ENCODE data around the gene HOXC13.

The HOXC13 gene

DNA sequence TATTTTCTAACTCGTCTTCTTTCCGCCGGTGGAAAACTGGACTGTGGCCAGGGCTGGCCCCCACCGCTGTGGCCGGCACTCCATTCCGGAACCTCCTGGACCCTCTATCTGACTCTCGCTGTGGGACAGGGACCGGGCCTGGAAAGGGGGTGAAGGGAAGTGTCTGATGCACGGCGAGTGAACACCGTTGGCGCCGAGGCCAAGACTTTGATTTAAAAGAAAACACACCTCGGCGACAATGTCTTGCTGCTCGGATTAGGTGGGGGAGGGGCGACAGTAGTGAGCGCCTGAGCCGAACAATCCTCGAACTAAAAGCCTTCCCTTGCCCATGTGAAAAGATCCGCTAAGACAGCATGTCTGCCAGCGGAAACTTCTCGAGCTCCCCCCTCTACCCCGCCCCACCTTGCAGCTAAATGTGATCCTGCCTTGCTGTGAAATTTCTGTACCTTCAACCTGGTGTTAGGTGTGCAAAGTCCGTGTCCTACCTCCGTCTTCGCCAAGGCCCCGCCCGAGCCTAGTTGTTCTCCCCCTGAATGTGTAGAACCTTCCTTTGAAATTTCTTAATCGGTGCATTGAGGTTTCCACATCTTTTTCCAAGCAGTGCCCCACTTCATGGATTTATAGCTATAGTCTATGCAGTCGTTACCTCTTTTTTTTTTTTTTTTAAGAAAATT is 37.0 kb downstream of the HOXC13 start:
- TF ChIP-seq, protein P1, sequence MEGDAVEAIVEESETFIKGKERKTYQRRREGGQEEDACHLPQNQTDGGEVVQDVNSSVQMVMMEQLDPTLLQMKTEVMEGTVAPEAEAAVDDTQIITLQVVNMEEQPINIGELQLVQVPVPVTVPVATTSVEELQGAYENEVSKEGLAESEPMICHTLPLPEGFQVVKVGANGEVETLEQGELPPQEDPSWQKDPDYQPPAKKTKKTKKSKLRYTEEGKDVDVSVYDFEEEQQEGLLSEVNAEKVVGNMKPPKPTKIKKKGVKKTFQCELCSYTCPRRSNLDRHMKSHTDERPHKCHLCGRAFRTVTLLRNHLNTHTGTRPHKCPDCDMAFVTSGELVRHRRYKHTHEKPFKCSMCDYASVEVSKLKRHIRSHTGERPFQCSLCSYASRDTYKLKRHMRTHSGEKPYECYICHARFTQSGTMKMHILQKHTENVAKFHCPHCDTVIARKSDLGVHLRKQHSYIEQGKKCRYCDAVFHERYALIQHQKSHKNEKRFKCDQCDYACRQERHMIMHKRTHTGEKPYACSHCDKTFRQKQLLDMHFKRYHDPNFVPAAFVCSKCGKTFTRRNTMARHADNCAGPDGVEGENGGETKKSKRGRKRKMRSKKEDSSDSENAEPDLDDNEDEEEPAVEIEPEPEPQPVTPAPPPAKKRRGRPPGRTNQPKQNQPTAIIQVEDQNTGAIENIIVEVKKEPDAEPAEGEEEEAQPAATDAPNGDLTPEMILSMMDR (IDR thresholded peaks at IDR 0.05) = no peak

DNA sequence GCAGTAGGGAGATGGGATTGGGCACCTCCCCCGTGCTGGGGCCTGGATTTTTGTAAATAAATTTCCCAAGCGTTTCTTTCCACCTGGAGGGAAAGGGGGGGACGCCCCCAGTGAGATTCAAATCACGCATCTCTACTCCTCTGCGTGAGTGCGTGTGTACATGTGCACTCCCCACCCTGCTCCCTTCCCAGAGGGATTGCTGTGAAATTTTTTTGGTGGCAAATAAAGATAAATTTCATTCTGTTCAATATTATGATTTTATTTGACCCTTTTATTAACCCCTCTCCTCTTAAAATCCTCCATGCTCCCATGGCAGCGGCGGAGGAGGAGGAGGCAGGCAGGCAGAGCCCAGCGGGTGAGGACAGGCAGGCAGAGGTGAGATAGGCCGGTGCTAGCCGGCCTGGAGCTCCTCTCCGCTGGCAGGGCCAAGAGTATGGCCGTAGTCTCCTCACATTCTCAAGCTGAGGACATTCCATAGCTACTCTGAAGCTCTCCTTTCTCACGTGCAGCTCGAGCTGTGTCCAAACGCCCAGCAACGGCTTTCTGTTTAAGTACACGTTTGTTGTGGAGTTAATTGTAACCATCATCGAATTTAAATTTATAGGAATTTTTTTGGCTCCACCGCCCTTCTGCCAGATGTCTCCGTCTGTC is 37.7 kb downstream of the HOXC13 start:
- TF ChIP-seq, protein P1 (IDR thresholded peaks at IDR 0.05) = no peak

DNA sequence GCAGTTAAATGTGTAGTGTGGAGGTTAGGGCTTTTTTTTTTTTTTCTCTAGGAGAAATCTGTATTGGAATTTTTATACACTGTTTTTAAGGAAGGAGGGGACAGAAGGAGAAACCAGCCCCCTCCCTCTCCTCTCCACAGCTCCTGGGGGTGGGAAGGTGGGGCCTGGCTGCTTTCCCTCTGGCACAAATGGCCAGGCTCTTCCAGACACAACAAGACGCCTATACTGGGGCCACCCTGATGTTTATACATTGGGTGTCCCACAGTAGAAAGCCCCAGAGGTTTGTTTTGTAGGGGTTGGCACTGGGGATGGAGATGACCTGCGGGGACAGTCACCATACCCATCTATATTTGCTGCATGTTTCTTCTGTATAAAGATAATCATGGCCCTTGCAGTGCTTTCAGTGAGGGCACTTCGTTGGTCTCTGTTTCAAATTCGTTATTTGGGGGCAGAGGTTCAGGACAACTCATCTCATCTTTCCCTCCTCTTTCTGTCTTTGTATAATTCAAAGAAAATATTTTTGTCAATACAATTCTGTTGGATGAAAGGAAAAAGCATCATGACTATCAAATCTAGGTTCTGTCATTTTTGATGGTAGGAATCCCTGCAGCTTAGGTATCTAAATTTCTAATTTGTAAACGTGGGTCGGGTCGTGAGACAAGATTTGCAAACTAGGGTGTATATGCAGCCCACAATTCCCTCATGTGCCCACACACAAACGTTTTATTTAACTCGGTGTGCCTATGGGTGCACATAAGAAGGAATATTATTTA is 38.4 kb downstream of the HOXC13 start:
- TF ChIP-seq, protein P1 (IDR thresholded peaks at IDR 0.05) = no peak

DNA sequence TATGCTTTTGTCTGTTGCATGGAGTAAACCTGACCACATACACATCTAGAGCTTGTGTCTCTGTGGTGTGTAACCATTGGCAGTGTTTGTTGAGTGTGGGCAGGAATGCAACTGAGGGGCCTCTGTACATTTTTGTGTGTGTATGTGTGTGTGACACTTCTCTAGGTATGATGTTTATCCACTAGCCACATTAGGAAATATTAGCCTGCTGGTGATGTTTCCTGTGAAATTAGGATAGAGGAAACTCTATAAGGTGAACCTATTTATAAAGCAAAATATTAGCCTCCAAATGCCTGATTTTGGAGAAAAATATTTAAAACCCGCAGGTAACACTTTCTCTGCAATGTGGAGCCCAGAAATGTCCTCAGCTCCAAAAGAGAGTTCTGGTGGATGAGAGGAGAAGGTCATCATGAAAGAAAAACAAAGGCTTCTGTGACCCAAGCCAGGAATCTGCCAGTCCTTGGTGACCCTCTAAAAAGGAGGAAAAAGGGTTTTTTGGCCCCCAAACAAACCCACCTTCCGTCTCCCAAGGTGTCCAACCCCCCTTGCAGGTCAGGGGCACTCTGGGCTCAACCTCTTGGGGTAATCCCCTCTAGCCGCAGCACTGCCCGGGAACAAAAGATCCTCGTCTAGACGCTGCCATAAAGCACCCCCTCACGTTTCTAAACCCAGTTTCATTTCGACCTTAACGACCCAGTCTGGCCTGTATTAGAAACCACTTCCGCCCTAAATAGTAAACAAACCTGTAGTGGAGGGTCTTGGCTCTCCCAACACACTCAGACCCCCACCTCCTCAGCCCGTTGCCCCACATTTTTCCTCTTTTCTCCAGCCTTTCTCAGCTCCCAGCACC is 39.2 kb downstream of the HOXC13 start:
- TF ChIP-seq, protein P1 (IDR thresholded peaks at IDR 0.05) = no peak

DNA sequence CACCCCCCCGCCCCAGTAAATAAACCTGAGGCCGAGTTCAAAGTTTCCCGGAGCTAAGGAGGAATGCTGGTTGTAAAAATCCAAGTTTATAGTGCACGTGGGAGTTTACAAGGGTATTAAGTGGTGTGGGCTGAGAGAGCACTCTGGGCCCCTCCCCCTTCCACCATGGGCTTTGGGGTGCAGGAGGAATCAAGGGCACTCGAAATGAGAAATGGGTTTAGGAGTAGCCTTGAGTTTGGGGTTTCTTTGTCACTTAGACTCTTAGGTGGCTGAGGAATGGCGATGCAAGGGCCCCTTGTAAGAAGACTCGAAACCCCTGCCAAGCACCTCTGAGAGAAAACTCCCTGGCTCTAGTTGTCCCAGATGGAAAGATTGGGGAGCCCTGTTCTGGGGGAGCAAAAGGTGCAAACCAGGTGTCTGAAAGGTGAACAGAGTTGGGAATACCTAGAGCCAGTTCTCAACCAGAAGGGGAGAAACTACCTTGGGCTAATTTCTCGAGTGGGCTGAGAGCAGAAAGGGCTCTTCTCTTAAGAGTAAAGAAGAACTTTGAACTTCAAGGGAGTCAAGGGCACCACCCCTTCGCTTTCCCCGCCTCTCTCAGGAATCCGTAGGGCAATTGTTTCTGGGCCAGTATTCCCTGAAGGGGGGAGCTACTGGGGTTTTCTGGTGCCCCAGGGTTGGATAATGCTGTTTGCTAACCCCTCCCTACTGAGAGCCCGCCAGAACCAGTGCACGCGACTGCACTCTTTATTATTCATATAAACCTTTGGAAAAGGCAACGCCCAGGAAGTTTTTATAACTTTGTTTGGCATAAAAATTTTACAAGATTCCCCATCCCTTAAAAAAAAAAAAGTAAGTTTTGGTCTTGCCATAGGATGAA is 40.1 kb downstream of the HOXC13 start:
- TF ChIP-seq, protein P1 (IDR thresholded peaks at IDR 0.05) = no peak

DNA sequence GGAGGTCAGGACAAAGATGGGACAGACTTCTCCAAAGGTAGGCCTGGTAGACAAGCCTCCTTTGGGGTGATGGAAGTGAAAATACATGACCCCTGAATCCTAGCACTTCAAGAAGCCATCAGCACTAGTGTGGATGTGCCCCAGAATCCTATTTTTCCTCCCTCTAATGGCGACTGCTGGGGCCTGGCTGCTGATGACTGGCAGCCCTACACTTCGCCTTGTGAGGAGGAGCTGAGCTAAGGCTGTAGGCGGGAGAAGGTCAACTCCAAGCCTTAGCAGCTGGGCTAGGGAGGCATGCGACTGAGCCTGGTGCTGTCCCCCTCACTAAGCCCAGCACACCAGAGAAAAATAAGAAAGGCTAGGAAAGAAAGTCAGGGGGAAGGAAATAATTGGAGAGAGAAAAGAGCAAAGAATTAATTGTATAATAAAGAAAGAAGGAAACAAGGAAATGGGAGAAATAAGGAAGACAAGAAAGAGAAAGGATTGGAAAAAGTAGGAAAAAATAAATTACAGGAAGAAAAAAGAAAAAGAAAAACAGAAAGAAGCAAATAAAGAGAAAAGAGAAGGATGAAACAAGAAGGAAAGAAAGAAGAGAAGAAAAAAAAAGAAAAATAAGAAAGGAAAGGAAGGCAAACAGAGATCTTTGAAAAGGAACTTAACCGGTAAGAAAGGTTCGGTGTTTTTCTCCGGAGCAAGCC is 41.6 kb downstream of the HOXC13 start:
- TF ChIP-seq, protein P1 (IDR thresholded peaks at IDR 0.05) = no peak
